Measurements from ENCODE around the gene PTPRR.

GRCh38 chr12:70609739-70610491, 310.6 kb downstream of the PTPRR start:
- no peak for TF ChIP-seq CTCF (IDR thresholded peaks at IDR 0.05; ENCODE audit: extremely low read depth in 1 of 2, insufficient read depth in 1 of 2, low read depth in 1 of 2, low read length in 2 of 2)
- peak; percentile 45 for TF ChIP-seq POLR2A (IDR thresholded peaks at IDR 0.05; ENCODE audit: low read depth, low read length)
- TF ChIP-seq MAX (IDR thresholded peaks at IDR 0.05; ENCODE audit: insufficient read depth, insufficient read length) = peak; percentile 26
- no peak for TF ChIP-seq EZH2 (IDR thresholded peaks at IDR 0.05; ENCODE audit: borderline replicate concordance, low read depth, low read length, severe bottlenecking)
- TF ChIP-seq POLR2AphosphoS5 (IDR thresholded peaks at IDR 0.05; ENCODE audit: insufficient read depth, low read depth, low read length) = peak; percentile 68
- peak; percentile 49 for TF ChIP-seq GATA2 (IDR thresholded peaks at IDR 0.05; ENCODE audit: insufficient read depth, insufficient read length, low read depth, low read length)
